Measurements from ENCODE around the gene ATP9A. TPM values are rescaled to one million over a fixed set of nuclear protein-coding genes. Genes with fewer than 3 reads are reported as not detected.
A peak's percentile ranks its signal among the peaks of the same experiment; 100 is the strongest.
"Not testable (repeated sequence)": the region's sequence is repeated elsewhere in the genome, so short reads cannot be mapped to it uniquely, and the experiment has no call there.

The ATP9A gene
- polyA plus RNA-seq, 1 donor from 2014 or later, result 0.20 TPM

- H3K36me3 Mint-ChIP-seq, result no peaks in the 10 kb centered on the region
- H3K4me3 Mint-ChIP-seq, result no peak overlapping the region
- peaks cover 2% of the 10 kb centered on the region for H3K27me3 Mint-ChIP-seq
- H3K4me1 Mint-ChIP-seq, result peaks cover 0 to under 1% (median 0%) of the 10 kb centered on the region in 3 donors
- no peak overlapping the region for H3K27ac Mint-ChIP-seq
- H3K9me3 Mint-ChIP-seq, result peaks cover 0 to 3% (median 0%) of the 10 kb centered on the region in 3 donors
Measured at GRCh38 chr20:51750770-51751388, 17.3 kb downstream of the ATP9A start.

- peaks cover 0 to 3% (median 0%) of the 10 kb centered on the region in 3 donors for H3K9me3 Mint-ChIP-seq
- H3K27me3 Mint-ChIP-seq, result peaks cover 2% of the 10 kb centered on the region
- H3K4me1 Mint-ChIP-seq, result peaks cover 0 to 1% (median 0%) of the 10 kb centered on the region in 3 donors
- no peaks in the 10 kb centered on the region for H3K36me3 Mint-ChIP-seq
- no peak overlapping the region for H3K4me3 Mint-ChIP-seq
- H3K27ac Mint-ChIP-seq, result no peak overlapping the region
Measured at GRCh38 chr20:51750037-51750769, 18.0 kb downstream of the ATP9A start.

GRCh38 chr20:51749674-51750036 is 18.5 kb downstream of the ATP9A start:
- Mint-ChIP-seq H3K4me1 (peaks cover 0 to 1% (median 0%) of the 10 kb centered on the region in 3 donors), H3K27me3 (peaks cover 2% of the 10 kb centered on the region), H3K36me3 (no peaks in the 10 kb centered on the region), H3K27ac (no peak overlapping the region), H3K4me3 (no peak overlapping the region), H3K9me3 (peaks cover 0 to 3% (median 0%) of the 10 kb centered on the region in 3 donors)

- no peak overlapping the region for H3K27ac Mint-ChIP-seq
- no peak overlapping the region for H3K4me3 Mint-ChIP-seq
- peaks cover 4% of the 10 kb centered on the region for H3K27me3 Mint-ChIP-seq
Measured at GRCh38 chr20:51747182-51747911, 20.8 kb downstream of the ATP9A start.

GRCh38 chr20:51745804-51746203 is 22.4 kb downstream of the ATP9A start:
- Mint-ChIP-seq H3K27ac (no peak overlapping the region), H3K4me1 (peaks cover 0 to 1% (median 0%) of the 10 kb centered on the region in 3 donors), H3K9me3 (peaks cover 0 to 3% (median 0%) of the 10 kb centered on the region in 3 donors), H3K27me3 (peaks cover 4% of the 10 kb centered on the region), H3K4me3 (no peak overlapping the region), H3K36me3 (no peaks in the 10 kb centered on the region)

More at GRCh38 chr20:51747182-51747911, 20.8 kb downstream of the ATP9A start:
- peaks cover 0 to 1% (median 0%) of the 10 kb centered on the region in 3 donors for H3K4me1 Mint-ChIP-seq
- peaks cover 0 to 3% (median 0%) of the 10 kb centered on the region in 3 donors for H3K9me3 Mint-ChIP-seq
- no peaks in the 10 kb centered on the region for H3K36me3 Mint-ChIP-seq

GRCh38 chr20:51740838-51741237 is 27.4 kb downstream of the ATP9A start:
- Mint-ChIP-seq H3K27me3 (peaks cover 3% of the 10 kb centered on the region), H3K27ac (no peak overlapping the region)

GRCh38 chr20:51740308-51740707 is 27.9 kb downstream of the ATP9A start:
- H3K4me3 Mint-ChIP-seq, H3K36me3 Mint-ChIP-seq, H3K27ac Mint-ChIP-seq, H3K9me3 Mint-ChIP-seq, H3K27me3 Mint-ChIP-seq, H3K4me1 Mint-ChIP-seq: not testable (repeated sequence)

More at GRCh38 chr20:51740838-51741237, 27.4 kb downstream of the ATP9A start:
- peaks cover under 1% of the 10 kb centered on the region for H3K36me3 Mint-ChIP-seq
- no peaks in the 10 kb centered on the region for H3K4me1 Mint-ChIP-seq
- no peak overlapping the region for H3K4me3 Mint-ChIP-seq
- H3K9me3 Mint-ChIP-seq, result no peaks in the 10 kb centered on the region

GRCh38 chr20:51739722-51740249 is 28.4 kb downstream of the ATP9A start:
- Mint-ChIP-seq H3K27me3 (peaks cover 3% of the 10 kb centered on the region), H3K27ac (no peak overlapping the region), H3K4me1 (no peaks in the 10 kb centered on the region), H3K9me3 (no peaks in the 10 kb centered on the region), H3K4me3 (no peak overlapping the region), H3K36me3 (peaks cover 2% of the 10 kb centered on the region)

- Mint-ChIP-seq H3K4me3 (no peak overlapping the region), H3K4me1 (no peaks in the 10 kb centered on the region), H3K9me3 (no peaks in the 10 kb centered on the region), H3K27ac (no peak overlapping the region), H3K27me3 (no peaks in the 10 kb centered on the region), H3K36me3 (peaks cover 2% of the 10 kb centered on the region)
Measured at GRCh38 chr20:51738877-51739447, 29.2 kb downstream of the ATP9A start.

- Mint-ChIP-seq H3K4me3 (peak overlapping the region in 1 of 4 donors; percentile 70), H3K27ac (peak overlapping the region in 1 of 3 donors; percentile 53)
- H3K36me3 Mint-ChIP-seq, H3K9me3 Mint-ChIP-seq, H3K27me3 Mint-ChIP-seq, H3K4me1 Mint-ChIP-seq: not testable (repeated sequence)
Measured at GRCh38 chr20:51738261-51738660, 29.9 kb downstream of the ATP9A start.

- peaks cover 2% of the 10 kb centered on the region for H3K36me3 Mint-ChIP-seq
- H3K27me3 Mint-ChIP-seq, result no peaks in the 10 kb centered on the region
- H3K27ac Mint-ChIP-seq, result no peak overlapping the region
Measured at GRCh38 chr20:51736947-51737346, 31.2 kb downstream of the ATP9A start.

GRCh38 chr20:51735728-51736600 is 32.2 kb downstream of the ATP9A start:
- Mint-ChIP-seq H3K4me1 (no peaks in the 10 kb centered on the region), H3K9me3 (no peaks in the 10 kb centered on the region), H3K36me3 (peaks cover 2% of the 10 kb centered on the region), H3K27ac (no peak overlapping the region), H3K27me3 (no peaks in the 10 kb centered on the region), H3K4me3 (no peak overlapping the region)

More at GRCh38 chr20:51736947-51737346, 31.2 kb downstream of the ATP9A start:
- Mint-ChIP-seq H3K4me3 (no peak overlapping the region), H3K4me1 (no peaks in the 10 kb centered on the region), H3K9me3 (no peaks in the 10 kb centered on the region)

- Mint-ChIP-seq H3K36me3 (peaks cover 2% of the 10 kb centered on the region), H3K4me3 (no peak overlapping the region), H3K27me3 (no peaks in the 10 kb centered on the region), H3K9me3 (no peaks in the 10 kb centered on the region), H3K27ac (no peak overlapping the region), H3K4me1 (no peaks in the 10 kb centered on the region)
Measured at GRCh38 chr20:51734876-51735720, 33.1 kb downstream of the ATP9A start.
